HG03342 (cell line): ENCODE data around the gene CCNY.

ENCODE experiments used
- ATAC-seq: cut with Tn5 transposase; IDR thresholded peaks from one replicate; pipeline ENCODE4 v1.9.1; 2021; ENCODE audit warnings: mild to moderate bottlenecking, moderate library complexity; ENCODE audit not compliant: unreplicated experiment

Gene CCNY

DNA sequence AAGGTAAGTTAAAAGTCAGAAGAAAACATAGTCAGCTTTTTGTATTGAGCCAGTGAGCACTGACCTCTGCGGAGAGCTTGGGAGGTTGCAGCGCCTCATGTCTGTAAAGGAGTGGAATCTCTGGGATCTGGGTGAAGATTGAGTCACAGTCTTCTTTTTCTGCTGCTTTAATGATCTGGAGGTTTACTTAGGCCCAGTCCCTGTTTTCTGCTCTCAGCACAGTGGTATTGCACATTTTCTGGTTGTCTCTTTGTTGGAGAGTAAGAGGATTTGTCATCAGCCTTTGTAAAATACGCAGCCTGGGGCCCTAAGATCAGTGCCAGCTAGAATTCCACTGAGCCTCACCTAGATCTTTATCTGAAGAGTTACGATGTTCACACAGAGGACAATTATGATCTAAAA, 210.5 kb downstream of the CCNY start:
- no peak for ATAC-seq

GRCh38 chr10:35552650-35553342, 216.5 kb downstream of the CCNY start:
- no peak for ATAC-seq

DNA sequence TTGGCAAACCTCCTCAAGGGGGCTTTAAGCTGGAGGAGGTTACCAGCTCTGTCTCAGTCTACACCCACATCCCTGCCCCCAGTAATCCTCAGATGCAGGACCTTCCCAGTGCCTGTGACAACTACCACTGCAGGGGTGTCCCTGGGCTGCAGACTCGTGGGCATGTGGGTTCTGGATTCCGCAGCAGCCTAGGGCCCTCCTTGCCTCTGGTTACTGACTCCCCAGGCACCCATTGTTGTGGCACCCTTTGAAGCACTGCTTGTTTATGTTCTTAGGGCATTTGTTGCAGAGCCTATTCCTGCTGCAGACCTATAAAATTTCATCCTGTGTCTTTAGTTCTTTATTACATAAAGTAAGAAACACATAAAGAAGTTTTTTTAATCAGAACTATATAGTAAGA, 217.7 kb downstream of the CCNY start:
- ATAC-seq, result no peak

- ATAC-seq, result peak; percentile 61
Measured at GRCh38 chr10:35554461-35555056, 218.2 kb downstream of the CCNY start.

DNA sequence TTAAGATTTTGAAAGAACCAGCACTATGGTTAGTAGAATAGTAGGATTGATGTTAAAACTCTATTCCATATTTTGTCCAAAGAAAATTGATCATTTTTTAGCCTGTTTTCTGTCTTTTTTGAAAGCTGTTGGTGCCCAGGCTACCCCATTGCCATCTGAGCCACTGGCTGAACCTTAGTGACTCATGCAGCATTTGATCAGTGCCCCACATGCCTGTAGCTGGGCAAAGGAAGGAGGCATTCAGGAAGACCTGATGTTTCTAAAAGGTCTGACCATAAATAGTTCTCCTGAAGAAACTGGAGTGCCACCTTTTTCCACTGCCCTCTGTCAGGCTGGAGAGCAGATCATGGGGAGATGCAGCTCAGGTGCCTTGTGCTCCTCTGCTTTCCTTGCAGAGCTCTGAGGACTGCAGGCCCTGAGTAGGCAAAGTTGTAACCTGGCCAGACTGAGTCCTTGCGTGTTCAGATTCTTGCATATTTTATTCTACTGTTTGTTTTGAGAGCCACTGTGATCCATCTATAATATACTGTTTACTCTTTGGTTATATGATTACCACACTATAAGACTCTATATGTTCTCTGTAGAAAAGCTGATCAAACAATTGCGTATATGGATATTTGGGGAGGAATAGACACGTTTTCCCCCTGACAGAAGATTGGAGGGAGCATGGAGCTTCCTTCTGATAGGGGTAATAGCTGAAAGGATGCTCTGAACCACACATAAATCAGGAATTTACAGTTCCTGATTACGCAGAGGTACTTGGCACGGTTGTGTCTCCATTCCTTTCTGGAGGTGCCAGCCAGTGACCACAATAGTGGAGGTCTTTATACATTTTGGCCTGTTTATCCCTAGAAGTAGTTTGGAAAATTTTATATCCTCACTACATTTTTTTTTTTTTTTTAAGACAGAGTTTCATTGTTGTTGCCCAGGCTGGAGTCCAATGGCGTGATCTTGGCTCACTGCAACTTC, 219.9 kb downstream of the CCNY start:
- ATAC-seq, result no peak

- no peak for ATAC-seq
Measured at GRCh38 chr10:35558276-35558675, 222.0 kb downstream of the CCNY start.

DNA sequence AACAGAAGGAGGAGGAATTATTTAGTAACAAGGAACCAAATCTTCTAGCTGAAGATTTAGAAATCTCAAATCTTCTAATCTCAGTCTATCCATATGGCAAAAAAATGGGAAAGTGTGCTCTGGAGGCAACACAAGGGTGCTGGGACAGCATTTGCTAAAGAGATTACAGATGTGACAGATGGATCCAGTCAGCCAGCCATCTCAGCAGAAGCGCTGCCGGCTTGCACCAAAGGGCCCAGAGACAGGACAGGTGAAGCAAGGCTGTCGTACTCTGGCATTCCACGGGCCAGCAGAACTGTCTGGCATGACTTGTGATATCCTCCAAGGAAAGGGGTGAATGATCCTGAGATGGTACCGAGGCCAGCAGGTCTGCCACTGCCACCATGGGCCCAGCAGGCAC, 223.1 kb downstream of the CCNY start:
- no peak for ATAC-seq

DNA sequence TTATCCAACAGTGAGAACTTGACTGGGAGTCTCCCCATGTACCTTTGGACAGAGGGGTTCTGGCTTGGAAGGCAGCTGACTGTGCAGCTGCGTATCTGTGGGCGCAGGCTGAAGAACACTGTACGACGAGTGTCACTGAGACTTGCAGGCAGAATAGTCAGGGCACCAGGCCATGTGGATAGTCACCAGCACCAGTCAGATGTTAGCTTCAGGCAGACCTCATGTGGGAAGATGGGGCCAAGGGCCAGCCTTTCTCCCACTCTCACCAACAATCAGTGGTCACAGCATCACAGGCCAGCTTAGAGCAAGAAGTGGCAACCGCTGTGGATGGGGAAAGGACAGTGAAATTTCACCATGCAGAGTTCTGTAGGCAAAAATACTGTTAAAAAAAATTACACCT, 225.4 kb downstream of the CCNY start:
- no peak for ATAC-seq

- no peak for ATAC-seq
Measured at GRCh38 chr10:35562427-35562826, 226.1 kb downstream of the CCNY start.

DNA sequence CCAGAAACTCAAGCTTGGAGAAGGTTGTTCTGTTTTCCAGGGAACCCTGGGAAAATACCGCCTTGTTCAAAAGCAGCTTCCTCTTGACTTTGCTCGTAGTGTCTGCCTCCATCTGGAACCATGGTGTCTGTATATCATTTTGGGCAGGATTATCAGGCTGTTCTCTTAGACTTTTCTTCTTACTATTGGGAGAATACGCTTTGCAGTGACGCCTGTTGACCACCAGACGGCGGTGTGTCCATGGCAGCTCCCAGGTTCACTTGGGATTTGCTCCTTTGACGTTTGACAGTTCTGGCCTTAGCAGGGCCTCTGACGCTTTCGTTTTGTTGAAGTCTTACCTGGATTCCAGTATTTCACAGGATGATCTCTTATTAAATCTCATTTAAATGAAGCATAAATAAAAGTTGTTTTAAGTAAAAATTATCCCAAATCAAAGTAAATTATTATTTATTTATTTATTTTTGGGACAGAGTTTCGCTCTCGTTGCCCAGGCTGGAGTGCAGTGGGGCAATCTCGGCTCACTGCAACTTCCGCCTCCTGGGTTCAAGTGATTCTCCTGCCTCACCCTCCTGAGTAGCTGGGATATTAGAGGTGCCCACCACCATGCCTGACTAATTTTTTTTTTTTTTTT, 227.1 kb downstream of the CCNY start:
- no peak for ATAC-seq

DNA sequence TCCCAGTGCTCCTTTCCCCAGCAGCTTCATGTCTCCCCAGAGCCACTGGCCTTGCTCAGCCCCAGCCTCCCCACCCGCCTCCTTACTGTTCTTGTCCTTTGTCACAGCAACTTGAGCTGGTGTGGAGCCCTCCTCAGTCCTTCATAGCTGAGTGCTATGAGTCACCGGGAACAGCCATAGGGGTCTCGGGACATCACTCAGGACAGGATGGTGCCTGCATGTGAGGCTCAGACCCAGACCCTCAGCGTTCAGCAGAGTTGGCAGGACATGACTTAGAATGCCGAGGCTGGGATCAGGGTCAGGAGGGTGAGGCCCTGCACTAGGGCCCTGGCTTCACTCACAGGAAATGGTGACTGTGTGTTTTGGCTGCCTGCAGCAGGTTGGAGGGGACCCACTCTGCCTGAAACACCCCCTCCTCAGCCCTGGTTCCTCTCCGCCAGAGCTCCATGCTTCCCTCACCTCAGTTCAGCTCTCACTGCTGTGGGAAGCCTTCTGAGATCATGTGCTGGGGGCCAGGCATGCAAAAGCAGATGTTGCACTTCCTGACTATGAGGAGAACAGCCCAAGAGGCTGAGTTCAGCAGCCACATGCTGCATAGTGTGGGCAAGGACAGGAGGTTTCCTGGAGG, 228.1 kb downstream of the CCNY start:
- no peak for ATAC-seq

- no peak for ATAC-seq
Measured at GRCh38 chr10:35565602-35566081, 229.3 kb downstream of the CCNY start.

- no peak for ATAC-seq
Measured at GRCh38 chr10:35567951-35568350, 231.6 kb downstream of the CCNY start.

- ATAC-seq, result no peak
Measured at GRCh38 chr10:35568483-35569015, 232.2 kb downstream of the CCNY start.

GRCh38 chr10:35569111-35569707, 232.9 kb downstream of the CCNY start:
- ATAC-seq, result no peak

DNA sequence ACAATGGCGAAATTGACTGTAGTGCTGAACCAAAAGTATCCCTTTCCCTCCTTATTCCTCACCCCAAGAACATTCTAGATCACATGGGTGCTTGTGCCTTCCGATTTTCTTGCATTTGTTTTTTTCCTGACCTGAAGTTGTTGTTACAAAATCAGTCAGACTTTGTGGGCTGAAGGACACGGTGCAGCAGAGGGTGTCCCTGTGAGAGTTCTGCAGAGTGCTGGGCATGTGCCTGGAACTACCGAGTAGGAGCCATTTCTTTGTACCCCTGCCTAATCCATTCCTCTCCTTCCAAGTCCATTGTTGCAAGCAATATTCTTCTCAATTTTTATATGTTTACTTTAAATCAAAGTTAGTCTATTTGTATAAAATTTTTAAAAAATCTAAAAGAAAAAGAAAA, 233.5 kb downstream of the CCNY start:
- ATAC-seq, result no peak

DNA sequence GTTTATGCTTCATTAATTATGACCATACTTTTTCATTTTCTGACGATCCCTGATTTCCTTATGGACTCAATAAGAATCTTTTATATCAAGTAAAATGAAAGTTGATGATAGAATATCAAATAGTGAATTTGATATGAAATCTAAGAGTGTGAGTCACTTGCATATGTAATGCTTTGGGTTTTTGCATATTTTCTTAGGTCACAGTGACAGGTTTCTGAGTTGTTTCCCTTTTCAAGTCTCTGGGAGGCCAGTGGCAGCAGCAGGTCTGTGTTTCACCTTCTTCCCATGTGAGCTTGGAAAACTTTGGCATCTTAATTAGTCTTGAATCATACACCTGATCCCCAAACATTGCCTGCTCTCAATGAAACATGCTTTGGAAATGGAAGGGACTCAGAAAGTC, 234.1 kb downstream of the CCNY start:
- ATAC-seq, result no peak

DNA sequence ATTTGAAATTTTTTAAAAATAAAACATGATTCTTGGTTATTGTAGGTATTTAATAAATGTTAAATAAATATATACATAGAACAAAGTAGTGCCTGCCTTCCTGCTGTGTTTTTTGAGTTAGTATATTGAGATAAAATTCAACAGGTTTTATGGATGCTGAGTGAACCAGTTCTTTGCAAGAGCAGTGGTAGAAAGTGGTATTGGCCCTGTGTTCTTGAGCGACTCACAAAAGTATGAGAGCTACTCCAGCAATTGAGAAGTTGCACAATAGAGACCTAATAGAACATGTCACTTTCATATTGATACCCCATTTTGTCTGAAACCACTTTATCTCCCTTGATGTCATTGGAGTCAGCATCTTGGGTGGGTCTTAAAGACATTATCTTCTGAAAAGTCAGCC, 236.3 kb downstream of the CCNY start:
- no peak for ATAC-seq

- no peak for ATAC-seq
Measured at GRCh38 chr10:35573796-35574195, 237.5 kb downstream of the CCNY start.

DNA sequence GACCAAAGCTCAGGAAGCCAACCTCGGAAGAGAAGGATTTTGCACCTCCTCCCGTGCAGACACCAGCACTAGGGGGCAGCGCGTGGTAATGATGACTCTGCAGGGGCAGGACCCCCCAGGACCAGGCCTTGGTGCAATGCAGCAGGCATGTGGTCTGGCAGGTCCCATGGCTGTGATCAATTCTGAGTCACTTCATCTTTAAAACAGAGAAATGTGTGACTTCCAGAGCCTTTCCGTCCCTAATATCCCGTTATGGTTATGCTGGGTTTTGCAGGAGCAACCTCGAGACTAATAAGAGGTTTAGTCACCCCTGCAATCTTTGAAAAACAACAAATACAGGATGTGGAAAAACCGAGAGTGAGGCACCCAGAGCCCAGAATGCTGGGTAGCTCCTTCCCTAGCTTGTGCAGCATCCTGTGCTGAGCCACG, 238.6 kb downstream of the CCNY start:
- no peak for ATAC-seq
